Body of pancreas (tissue), 4 donors: ENCODE data around the gene SGCD.

Source experiments
- POLR2A ChIP-seq, 3 donors: fragments of 450-650 bp; IDR thresholded peaks; one replicate each; pipeline ENCODE4 v1.6.1; 2016; ENCODE audit warnings: antibody characterized with exemption in 3 of 3, mild to moderate bottlenecking in 2 of 3
- TF ChIP-seq, protein P1 (sequence below), 7 experiments: fragments of 450-650 bp in 4 of 7; fragments of 200-600 bp in 3 of 7; sonication (generic) in 3 of 7; IDR thresholded peaks; one replicate each; pipeline ENCODE4 v1.5.1; 2016 to 2019; ENCODE audit warnings: antibody characterized with exemption in 7 of 7

DNA sequence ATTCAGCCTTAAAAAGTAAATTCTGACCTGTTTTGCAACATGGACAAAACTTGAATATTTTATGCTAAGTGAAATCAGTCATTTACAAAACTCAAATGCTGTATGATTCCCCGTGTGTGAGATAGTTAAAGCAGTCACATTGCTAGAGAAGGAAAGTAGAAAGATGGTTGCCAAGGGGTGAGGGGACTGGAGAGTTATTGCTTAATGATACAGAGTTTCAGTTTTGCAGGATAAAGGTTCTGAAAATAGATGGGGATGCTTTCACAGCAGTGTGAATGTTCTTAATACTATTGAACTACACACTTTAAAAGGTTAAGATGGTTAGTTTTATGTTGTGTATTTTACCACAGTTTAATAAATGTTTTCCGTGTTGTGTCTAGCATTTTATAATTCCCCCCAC lies 51.2 kb downstream of the SGCD start:
- TF ChIP-seq, protein P1, sequence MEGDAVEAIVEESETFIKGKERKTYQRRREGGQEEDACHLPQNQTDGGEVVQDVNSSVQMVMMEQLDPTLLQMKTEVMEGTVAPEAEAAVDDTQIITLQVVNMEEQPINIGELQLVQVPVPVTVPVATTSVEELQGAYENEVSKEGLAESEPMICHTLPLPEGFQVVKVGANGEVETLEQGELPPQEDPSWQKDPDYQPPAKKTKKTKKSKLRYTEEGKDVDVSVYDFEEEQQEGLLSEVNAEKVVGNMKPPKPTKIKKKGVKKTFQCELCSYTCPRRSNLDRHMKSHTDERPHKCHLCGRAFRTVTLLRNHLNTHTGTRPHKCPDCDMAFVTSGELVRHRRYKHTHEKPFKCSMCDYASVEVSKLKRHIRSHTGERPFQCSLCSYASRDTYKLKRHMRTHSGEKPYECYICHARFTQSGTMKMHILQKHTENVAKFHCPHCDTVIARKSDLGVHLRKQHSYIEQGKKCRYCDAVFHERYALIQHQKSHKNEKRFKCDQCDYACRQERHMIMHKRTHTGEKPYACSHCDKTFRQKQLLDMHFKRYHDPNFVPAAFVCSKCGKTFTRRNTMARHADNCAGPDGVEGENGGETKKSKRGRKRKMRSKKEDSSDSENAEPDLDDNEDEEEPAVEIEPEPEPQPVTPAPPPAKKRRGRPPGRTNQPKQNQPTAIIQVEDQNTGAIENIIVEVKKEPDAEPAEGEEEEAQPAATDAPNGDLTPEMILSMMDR (IDR thresholded peaks at IDR 0.05), result no peak
- TF ChIP-seq POLR2A (IDR thresholded peaks at IDR 0.05), result no peak
